Skin of body (tissue), 2 donors: ENCODE data around the gene RASAL1. TPM values are rescaled to one million over a fixed set of nuclear protein-coding genes. Genes with fewer than 3 reads are reported as not detected.
"Not testable (repeated sequence)": the region's sequence is repeated elsewhere in the genome, so short reads cannot be mapped to it uniquely, and the experiment has no call there.

Experiments
- DNase-seq: peaks from one replicate; lab custom pipeline; 2025; lab: John Stamatoyannopoulos, UW
- total RNA-seq: library from RNA; depleted of rRNA; stranded (reverse); fragments of >200 nt; gene quantifications from one replicate; pipeline ENCODE4 v1.2.3, GENCODE V29; 2014

RASAL1 gene
- total RNA-seq, 1 donor from 2014 or later: 8.1 TPM

DNA sequence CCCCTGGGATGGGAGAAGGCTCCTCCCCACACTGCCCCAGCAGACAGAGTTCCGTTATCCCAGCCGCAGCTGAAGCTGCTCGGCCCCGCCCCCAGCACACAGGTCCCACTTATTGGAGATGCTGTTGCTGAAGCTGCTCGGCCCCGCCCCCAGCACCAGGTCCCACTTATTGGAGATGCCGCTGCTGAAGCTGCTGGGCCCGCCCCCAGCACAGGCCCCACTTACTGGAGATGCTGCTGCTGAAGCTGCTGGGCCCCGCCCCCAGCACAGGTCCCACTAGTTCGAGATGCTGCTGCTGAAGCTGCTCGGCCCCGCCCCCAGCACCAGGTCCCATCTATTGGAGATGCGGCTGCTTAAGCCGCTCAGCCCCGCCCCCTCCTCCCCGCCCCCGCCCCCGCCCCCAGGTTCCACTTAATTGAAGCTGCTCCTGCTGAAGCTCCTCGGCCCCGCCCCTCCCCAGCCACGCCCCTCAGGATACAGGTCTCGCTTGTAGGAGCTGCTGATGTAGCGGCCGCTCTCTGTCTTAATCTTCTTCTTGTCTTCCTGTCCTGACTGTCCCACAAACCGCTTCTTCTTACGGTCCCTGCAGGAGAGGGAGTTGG is 26.0 kb upstream of the RASAL1 start:
- no peak for DNase-seq

DNA sequence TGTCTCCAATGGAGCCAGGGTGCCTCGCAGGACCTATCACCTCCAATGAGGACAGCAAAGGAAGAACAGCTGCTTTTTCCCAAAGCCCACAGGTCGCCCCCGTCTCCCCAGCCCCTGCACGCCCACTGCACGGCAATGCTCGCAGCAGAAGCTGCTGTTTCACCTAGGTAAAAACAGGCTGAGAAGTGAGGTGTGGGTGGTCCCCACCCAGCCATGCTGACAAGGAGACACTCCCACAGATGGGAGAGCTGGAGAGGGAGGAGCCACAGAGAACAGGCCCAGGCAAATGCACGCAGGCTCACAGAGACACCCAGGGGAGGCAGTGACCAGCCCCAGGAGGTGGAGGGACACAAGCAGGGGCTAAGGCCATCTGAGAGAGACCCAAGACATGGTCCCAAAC is 24.4 kb upstream of the RASAL1 start:
- no peak for DNase-seq

DNA sequence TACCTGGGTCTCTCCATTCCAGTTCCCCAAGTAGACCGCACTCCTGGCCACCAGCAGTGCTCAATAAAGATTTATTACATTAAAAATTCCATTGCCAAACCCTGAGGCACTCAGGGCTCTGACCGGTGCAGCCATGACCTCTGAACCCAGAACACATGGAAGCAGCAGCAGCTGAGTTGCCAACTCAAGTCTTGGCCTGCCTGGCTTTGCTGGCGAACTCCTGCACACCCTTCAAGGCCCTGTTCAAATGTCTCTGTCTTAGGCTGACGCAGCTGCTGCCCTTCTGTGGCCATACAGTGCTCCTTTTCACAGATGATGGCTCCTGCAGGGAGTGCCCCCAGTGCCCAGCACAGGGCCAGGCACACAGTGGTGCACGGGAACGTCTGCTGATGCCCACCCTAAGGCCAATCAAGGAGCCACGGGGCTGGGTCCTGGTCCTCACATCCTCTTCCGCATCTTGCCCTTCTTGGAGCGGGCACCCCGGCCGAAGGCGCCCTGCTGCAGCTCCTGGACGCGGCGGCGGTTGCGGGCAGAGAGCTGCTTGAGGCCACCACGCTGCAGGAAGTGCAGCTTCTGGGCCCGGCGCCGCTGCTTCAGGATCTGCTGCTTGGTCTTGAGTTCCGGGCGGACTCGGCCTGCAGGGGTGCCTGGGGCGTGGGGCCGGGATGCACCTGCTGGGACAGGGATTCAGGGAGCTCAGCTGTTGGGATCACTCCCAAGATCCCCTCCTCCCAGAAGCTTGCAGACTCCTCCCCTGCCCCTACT is 23.1 kb upstream of the RASAL1 start:
- DNase-seq: no peak

DNA sequence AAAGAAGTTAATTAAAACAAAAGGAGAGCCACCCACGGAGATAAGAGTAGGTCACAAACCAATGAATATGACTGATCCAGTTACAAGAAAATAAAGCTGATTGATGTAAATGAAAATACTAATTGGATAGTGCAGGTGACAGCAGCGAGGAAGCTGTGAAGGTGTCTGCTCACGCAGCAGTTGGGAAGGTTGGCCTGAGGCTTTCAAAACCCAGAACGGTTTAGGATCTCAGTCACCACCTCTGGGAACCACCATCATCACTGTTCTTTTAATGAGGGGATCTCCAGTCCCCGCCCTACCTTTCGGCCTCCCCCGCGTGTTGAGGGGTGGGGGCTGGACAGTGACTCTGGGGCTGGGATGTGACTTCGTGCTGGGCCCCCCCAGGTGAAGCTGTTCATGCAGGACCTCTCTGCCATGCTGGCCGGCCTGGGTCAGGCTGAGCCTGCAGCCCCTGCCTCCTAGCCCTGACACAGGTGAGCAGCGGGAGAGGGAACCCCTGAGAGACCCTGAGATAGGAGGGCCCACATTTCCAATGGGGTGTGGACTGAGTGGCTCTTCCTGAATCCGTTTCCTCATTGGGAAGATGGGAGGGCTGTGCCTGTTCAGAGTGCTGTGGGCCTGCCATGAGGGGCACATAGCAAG is 21.8 kb upstream of the RASAL1 start:
- no peak for DNase-seq

DNA sequence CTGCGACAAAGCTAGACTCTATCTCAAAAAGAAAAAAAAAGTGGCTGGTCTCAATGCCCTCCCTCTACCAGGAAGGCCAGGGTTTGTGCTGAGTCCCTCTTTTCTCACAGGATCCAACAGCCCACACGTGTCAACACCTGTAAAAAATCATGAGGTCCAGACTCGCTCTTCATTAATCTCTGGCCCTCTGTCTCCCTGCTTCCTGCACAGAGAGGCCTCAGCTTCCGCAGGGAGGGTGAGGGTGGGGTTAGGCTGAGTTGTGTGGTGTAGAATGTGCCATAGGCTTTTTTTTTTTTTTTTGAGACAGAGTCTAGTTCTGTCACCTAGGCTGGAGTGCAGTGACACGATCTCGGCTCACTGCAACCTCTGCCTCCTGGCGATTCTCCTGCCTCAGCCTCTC is 20.1 kb upstream of the RASAL1 start:
- DNase-seq: no peak

DNA sequence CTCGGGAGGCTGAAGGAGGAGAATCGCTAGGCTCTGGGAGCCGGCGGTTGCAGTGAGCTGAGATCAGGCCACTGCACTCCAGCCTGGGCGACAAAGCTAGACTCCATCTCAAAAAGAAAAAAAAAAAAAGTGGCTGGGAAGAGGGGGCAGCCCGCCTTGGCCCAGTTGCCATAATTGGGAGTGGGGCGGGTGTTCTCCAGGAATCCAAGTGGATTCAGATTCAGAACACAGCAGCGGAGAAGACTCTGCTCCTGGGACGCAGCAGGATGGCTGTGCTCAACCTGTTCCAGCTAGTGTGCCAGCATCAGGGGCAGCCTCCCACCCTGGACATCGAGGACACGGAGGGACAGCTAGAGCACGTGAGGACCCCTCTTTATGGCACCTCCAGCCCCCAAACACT is 19.5 kb upstream of the RASAL1 start:
- DNase-seq: no peak

DNA sequence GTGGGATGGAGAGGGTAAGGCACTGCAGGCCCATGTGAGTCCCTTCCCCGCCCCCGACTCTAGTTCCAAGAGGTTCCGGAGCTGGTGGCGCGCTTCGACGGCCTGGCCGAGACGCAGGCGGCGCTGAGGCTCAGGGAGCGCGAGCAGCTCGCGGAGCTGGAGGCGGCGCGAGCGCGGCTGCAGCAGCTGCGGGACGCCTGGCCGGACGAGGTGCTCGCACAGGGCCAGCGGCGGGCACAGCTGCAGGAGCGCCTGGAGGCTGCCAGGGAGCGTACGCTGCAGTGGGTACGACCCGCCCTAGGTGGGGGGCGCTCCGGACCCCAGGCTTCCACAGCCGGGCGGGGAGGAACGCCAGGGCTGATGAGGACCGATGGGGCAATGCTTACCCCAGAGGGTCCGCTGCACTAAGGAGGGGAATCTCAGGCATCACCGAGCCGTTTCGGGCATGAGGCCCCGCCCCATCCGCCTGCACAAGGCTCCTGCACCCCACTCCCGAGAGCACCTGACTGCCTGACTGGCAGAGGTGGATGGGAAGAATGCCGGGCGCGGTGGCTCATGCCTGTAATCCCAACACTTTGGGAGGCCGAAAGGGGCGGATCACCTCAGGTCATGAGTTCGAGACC is 18.9 kb upstream of the RASAL1 start:
- DNase-seq: no peak

DNA sequence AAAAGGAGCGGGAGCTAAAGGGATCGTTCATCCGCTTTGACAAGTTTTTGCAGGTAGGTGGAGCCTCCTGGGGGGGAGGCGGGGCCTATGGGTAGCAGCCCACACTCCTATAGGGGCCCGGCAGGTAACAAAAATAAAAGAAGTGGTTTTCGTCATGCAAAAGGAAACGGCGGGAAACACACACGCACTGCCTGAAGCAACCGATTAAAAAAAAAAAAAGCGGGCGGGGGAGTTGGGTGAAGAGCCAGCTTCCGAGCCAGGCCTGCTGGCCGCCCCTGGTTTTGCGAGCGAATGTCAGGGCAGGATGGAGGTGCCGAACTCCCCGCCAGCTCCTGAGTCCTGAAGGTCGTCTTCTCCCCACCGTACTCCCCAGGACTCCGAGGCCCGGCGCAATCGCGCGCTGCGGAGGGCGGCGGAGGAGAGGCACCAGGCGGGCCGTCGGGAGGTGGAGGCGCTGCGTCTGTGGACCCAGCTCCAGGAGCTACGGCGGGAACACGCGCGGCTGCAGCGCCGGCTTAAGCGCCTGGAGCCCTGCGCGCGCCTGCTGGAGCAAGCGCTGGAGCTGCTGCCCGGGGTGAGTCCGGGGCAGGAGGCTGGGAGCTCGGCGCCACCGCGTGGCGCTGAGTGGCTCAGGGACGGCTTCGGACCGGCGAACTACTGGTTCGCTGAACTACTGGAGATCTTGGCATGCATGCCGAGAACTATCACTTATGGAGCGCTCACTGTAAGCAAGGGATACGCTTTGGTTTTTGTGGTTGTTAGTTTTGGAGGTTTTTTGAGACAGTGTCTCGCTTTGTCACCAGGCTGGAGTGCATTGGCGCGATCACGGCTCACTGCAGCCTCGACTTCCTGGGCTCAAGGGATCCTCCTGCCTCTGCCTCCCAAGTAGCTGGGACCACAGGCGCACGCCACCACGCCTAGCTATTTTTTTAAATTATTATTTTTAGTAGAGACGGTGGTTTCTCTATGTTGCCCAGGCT is 17.6 kb upstream of the RASAL1 start:
- DNase-seq: peak; percentile 35

DNA sequence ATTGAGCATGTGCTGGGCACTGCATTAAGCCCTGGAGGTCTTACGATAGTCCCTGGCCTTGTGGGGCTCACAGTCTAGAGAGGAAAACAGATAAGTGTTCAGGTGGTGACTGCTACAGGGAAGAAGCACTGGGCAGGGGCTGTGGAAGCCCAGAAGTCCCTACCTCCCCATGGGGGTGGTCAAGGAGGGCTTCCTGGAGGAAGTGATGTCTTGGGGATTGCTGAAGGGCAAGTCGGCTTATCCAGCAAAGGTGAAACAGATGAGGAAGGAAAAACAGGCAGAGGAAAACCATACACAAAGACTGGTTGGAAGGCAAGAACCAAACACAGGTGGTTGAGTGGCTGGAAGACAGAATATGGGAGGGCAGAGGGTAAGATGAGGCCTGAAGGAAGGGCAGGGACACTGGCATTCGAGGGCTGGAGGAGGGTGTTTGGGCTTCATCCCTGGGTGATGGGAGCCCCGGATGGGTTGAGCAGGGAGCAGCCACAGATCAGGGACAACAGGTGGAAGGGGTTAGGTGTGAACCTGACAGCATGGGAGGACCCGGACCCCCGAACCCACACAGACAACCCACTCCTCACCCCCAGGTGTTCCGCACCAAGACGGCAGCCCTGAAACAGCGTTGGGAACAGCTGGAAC is 16.8 kb upstream of the RASAL1 start:
- no peak for DNase-seq

DNA sequence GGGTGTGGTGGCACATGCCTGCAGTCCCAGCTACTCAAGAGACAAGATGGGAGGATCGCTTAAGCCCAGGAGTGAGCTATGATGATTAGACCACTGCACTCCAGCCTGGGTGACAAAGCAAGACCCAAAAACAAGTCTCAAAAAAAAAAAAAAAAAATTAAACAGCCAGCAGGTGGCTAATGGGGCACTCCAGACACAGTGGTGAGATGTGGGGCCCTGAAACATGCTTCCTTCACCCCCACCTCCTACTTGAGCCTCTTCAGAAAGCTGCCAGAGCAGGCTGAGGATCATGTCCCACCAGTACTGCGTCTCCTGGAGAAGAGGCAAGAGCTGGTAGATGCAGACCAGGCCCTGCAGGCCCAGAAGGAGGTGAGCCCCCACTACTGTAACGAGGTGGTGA is 16.1 kb upstream of the RASAL1 start:
- DNase-seq: no peak

DNA sequence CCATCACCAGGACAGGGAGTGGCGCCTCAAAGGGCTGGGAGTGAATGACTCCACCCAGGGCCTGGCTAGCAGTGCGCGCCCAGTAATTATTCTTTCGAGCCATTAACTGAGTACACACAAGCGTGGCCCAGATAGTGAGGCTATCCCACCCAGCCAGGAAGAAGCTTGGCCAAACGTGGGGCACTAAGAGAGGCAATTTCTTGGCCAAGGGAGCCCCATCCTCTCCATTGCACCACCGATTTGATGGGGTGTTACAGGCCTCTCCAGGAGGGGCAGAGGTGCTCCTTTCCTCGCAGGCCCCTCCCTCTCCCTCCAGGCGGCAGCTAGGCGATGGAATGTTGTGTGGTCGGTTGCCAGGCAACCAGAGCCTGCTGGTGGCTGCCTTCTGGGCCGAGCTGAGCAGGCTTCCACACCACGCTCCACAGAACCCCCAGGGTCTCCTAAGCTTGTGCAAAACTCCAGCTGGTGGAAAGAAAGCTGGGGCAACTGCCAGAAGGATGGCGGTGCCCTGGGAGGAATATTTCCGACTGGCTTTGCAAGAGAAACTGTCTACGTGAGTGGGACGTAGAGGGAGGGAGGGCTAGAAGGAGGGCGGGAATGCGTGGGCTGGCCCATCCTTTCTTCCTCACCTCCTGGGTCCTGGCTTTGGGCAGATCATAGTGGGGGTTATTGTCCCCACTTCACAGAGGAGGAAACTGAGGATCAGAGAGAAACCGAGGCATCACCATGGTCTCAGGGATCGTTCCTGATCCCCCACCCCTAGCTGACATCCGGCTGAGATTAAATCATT is 14.0 kb upstream of the RASAL1 start, which contains the start of gene CFAP73:
CFAP73 (plus strand) TSS at position 364 of the 790 bp plus-strand sequence; CDS start at position 498, 134 bp downstream.
- DNase-seq: peak; percentile 81

DNA sequence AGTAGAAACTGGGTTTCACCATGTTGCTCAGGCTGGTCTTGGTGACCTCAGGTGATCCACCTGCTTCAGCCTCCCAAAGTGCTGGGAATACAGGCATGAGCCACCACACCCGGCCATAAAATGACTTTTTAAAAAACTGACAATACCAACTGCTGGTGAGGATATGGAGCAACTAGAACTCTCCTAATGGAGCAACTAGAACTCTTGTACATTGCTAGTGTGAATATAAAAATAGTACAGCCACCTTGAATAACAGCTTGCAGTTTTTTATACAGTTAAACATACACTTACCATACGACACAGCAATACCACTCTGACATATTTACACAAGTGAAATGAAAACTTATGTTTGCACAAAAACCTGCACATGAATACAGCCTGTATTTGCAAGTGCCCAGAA is 11.4 kb upstream of the RASAL1 start:
- DNase-seq: no peak

DNA sequence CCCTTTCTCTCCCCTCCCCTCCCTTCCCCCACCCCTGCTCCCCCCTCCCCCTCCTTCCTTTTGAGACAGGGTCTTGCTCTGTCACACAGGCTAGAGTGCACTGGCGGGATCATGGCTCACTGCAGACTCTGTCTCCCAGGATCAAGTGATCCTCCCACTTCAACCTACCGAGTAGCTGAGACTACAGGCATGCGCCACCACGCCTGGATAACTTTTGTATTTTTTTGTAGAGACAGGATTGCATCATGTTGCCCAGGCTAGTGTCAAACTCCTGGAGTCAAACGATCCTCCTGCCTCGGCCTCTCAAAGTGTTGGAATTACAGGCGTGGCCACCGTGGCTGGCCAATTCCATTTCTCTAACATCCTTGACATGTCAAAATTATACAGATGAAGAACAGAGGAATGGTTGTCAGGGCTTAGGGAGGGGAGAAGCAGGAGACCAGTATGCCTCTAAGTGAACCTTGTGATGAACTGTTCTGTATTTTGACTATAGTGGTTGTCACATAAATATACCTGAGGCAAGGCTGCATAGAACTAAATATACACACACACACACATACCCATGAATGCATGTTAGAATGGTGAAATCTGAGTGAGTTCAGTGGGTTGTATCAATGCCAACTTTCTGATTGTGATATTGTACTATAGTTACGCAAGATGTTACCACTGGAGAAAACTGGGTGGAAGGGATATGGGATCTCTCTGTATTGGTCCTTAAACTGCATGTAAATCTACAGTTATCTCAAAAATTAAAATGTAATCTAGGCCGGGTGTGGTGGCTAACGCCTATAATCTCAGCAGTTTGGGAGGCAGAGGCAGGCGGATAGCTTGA is 10.4 kb upstream of the RASAL1 start:
- DNase-seq: no peak

DNA sequence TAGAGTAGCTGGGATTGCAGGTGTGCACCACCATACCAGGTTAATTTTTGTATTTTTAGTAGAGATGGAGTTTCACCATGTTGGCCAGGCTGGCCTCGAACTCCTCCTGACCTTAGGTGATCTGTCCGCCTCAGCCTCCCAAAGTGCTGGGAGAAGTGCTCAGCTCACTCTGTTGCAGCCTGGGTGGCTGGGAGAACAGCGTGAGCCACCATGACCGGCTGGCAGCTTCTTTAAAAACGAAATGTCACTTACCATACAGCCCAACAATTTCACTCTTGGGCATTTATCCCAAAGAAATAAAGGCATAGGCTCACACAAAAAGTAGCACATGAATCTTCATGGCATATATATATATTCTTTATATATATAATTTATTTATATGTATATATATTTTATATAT is 9.2 kb upstream of the RASAL1 start:
- no peak for DNase-seq

DNA sequence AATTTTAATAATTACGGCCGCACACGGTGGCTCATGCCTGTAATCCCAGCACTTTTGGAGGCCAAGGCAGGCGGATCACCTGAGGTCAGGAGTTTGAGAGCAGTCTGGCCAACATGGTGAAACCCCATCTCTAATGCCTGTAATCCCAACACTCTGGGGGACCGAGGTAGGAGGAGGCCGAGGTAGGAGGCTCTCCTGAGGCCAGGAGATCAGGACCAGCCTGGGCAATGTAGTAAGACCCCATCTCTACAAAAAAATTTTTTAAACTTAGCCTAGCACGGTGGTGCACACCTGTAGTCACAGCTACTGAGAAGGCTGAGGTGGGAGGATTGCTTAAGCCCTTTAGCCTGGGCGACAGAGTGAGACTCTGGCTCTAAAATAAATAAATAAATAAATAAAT is 8.4 kb upstream of the RASAL1 start:
- DNase-seq: no peak

DNA sequence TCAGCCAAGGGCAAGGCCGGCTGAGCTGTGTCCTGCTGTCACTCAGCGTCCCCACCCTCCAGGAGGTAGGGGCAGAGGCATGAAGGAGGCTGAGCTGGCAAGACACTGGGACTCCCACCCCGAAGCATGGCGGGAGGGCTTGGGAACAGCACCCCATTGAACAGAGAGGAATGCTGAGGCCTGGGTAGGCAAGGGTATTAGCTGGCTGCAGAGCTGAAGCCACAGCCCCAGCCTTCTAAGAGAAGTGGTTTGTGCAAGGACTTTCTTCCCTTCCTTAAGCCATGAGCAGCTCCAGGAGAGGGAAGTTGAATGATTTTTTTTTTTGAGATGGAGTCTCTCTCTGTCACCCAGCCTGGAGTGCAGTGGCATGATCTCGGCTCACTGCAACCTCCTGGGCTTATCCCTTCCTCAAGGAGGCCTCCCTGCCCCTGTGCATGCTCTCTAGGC is 7.3 kb upstream of the RASAL1 start:
- DNase-seq: no peak

DNA sequence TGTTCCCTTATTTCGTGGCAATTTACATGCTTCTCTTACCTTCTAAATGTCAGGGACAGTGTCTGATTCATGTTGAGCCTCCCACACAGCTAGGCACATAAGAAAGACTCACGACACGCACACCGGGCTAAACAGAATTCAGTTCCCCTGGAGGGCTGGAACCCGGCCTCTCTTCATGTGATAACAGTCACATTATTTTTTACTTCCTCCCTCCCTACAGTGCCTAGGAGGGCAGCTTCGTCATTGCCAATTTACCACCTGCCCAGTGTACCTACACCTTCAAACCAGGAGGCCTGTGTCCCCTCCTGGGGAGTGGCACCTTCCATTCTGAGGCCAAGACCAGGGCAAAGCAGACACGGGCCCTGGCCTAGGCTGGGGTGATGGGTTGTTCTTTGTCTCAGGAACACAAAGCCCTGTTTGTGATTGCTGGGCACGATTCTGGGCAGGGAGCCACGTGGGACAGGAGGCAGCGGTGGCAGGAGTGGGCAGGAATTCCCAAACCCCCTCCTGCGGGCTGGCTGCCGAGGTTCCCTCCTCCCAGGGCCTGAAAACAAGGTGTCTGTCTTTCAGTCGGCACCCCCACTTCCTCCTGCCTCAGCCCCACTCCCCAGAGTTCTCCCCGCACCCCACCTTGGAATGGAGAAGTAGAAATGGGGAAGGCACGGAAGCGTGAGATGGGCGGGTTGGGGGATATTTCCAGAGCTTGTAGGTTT is 6.8 kb upstream of the RASAL1 start:
- no peak for DNase-seq

DNA sequence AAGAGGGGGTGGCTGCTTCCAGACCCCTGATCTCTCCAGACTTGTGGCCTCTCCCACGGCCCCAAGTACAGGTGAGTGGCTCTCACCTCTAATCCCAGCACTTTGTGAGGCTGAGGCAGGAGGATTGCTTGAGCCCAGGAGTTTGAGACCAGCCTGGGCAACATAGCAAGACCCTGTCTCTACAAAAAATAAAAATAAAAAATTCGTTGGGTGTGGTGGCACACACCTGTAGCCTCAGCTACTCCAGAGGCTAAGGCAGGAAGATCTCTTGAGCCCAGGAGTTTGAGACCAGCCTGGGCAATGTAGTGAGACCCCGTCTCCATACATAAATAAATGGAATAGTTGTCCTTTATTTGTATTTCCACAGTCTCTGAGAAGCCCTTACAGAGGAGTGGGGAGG is 6.2 kb upstream of the RASAL1 start:
- not testable (repeated sequence) for DNase-seq
